ENCODE data around the gene RHPN2. TPM values are rescaled to one million over a fixed set of nuclear protein-coding genes. Genes with fewer than 3 reads are reported as not detected.

The RHPN2 gene
- total and polyA plus RNA-seq, 2 of the 13 experiments (the other 11 are each of a cell fraction or from before 2014, with no cell fraction given) = 20.3 to 48.0 TPM

DNA sequence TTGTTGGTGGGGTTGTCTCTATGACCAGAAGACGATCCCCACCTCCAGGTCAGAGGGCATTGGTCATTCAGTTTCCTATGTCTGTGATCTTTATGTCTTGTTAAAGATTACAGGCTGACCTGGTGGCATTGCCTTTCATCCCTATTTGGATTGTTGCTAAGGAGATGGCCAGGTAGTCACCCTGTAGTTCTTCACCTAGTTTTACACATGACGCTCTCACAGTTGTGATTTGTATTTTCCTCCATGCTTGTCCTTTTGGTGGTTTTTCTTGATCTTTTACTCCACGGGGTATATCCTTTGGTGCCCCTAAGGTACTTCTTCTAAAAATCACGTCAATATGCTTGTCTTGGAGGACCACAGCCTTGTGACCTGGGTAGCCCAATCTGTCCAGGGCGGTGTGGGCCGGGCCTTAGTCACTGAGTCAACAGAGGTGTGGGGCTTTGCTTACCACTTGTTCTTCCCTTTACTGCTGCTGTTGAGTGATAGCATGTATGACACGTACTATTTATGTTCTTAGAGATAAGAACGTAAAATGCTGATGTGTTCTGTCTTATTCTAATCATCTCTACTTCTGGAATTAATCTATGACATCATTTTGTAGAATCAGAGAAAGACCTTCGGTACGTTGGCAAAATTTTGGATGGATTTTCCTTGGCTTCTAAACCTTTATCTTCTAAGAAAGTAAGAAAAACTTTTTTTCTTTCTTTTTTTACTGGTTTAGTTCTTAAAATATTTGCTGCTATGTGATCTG is 36.4 kb upstream of the RHPN2 start (continued):
- no peak for TF ChIP-seq PAF1 (CRISPR knock-in tag; IDR thresholded peaks at IDR 0.05)
- TF ChIP-seq, protein P1, sequence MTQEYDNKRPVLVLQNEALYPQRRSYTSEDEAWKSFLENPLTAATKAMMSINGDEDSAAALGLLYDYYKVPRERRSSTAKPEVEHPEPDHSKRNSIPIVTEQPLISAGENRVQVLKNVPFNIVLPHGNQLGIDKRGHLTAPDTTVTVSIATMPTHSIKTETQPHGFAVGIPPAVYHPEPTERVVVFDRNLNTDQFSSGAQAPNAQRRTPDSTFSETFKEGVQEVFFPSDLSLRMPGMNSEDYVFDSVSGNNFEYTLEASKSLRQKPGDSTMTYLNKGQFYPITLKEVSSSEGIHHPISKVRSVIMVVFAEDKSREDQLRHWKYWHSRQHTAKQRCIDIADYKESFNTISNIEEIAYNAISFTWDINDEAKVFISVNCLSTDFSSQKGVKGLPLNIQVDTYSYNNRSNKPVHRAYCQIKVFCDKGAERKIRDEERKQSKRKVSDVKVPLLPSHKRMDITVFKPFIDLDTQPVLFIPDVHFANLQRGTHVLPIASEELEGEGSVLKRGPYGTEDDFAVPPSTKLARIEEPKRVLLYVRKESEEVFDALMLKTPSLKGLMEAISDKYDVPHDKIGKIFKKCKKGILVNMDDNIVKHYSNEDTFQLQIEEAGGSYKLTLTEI (CRISPR knock-in tag; conservative IDR thresholded peaks at IDR 0.05) = no peak
- no peak for TF ChIP-seq ZNF672 (CRISPR knock-in tag; IDR thresholded peaks at IDR 0.05)
- no peak for TF ChIP-seq SMARCE1 (IDR thresholded peaks at IDR 0.05; ENCODE audit: borderline replicate concordance)
- no peak for TF ChIP-seq ZNF781 (CRISPR knock-in tag; IDR thresholded peaks at IDR 0.05; ENCODE audit: borderline replicate concordance, not compliant biosample characterization)
- no peak for TF ChIP-seq ZNF766 (CRISPR knock-in tag; IDR thresholded peaks at IDR 0.05; ENCODE audit: borderline replicate concordance)
- TF ChIP-seq ZBTB1 (CRISPR knock-in tag; IDR thresholded peaks at IDR 0.05; ENCODE audit: borderline replicate concordance) = no peak
- no peak for TF ChIP-seq ZNF138 (CRISPR knock-in tag; IDR thresholded peaks at IDR 0.05; ENCODE audit: low read depth)
- no peak for TF ChIP-seq ZNF234 (CRISPR knock-in tag; conservative IDR thresholded peaks at IDR 0.05)
- TF ChIP-seq, protein P2, sequence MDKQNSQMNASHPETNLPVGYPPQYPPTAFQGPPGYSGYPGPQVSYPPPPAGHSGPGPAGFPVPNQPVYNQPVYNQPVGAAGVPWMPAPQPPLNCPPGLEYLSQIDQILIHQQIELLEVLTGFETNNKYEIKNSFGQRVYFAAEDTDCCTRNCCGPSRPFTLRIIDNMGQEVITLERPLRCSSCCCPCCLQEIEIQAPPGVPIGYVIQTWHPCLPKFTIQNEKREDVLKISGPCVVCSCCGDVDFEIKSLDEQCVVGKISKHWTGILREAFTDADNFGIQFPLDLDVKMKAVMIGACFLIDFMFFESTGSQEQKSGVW (CRISPR knock-in tag; IDR thresholded peaks at IDR 0.05; ENCODE audit: borderline replicate concordance) = no peak
- TF ChIP-seq, protein P3, sequence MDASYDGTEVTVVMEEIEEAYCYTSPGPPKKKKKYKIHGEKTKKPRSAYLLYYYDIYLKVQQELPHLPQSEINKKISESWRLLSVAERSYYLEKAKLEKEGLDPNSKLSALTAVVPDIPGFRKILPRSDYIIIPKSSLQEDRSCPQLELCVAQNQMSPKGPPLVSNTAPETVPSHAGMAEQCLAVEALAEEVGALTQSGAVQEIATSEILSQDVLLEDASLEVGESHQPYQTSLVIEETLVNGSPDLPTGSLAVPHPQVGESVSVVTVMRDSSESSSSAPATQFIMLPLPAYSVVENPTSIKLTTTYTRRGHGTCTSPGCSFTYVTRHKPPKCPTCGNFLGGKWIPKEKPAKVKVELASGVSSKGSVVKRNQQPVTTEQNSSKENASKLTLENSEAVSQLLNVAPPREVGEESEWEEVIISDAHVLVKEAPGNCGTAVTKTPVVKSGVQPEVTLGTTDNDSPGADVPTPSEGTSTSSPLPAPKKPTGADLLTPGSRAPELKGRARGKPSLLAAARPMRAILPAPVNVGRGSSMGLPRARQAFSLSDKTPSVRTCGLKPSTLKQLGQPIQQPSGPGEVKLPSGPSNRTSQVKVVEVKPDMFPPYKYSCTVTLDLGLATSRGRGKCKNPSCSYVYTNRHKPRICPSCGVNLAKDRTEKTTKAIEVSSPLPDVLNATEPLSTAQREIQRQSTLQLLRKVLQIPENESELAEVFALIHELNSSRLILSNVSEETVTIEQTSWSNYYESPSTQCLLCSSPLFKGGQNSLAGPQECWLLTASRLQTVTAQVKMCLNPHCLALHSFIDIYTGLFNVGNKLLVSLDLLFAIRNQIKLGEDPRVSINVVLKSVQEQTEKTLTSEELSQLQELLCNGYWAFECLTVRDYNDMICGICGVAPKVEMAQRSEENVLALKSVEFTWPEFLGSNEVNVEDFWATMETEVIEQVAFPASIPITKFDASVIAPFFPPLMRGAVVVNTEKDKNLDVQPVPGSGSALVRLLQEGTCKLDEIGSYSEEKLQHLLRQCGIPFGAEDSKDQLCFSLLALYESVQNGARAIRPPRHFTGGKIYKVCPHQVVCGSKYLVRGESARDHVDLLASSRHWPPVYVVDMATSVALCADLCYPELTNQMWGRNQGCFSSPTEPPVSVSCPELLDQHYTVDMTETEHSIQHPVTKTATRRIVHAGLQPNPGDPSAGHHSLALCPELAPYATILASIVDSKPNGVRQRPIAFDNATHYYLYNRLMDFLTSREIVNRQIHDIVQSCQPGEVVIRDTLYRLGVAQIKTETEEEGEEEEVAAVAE (CRISPR knock-in tag; IDR thresholded peaks at IDR 0.05; ENCODE audit: borderline replicate concordance) = 0 out of 2 replicates have a peak, but pooled peaks have one; percentile 33
- no peak for TF ChIP-seq PAWR (CRISPR knock-in tag; IDR thresholded peaks at IDR 0.05; ENCODE audit: borderline replicate concordance)
- TF ChIP-seq NR3C1 (CRISPR knock-in tag; IDR thresholded peaks at IDR 0.05) = no peak
- no peak for TF ChIP-seq ZKSCAN5 (CRISPR knock-in tag; IDR thresholded peaks at IDR 0.05)
- TF ChIP-seq ZFP90 (CRISPR knock-in tag; IDR thresholded peaks at IDR 0.05; ENCODE audit: borderline replicate concordance) = no peak
- TF ChIP-seq, protein P4, sequence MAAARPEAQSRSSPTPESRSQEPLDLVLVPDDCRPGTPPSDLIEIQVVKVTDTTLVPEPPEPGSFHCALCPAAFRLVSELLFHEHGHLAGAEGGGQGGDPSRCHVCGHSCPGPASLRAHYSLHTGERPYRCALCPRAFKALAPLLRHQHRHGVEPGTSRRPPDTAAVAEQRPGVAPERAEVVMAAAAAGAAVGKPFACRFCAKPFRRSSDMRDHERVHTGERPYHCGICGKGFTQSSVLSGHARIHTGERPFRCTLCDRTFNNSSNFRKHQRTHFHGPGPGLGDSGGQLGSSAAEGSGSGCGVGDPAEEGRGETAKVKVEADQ (CRISPR knock-in tag; IDR thresholded peaks at IDR 0.05; ENCODE audit: borderline replicate concordance) = no peak
- TF ChIP-seq MAF1 (CRISPR knock-in tag; IDR thresholded peaks at IDR 0.05; ENCODE audit: borderline replicate concordance) = no peak
- no peak for TF ChIP-seq RNF2 (conservative IDR thresholded peaks at IDR 0.05; ENCODE audit: low read depth)
- no peak for TF ChIP-seq CC2D1A (CRISPR knock-in tag; IDR thresholded peaks at IDR 0.05)
- no peak for TF ChIP-seq E2F2 (CRISPR knock-in tag; IDR thresholded peaks at IDR 0.05; ENCODE audit: borderline replicate concordance)

All from HepG2 (cell line).